OCI-LY7 (cell line): ENCODE measurements around the gene MESD.

ENCODE experiments used
- EZH2phosphoT487 ChIP-seq: fragments of 200-600 bp; sonication (generic); IDR thresholded peaks from 2 replicates; pipeline ENCODE4 v1.6.1; 2018; ENCODE audit warnings: low read depth, borderline replicate concordance, mild to moderate bottlenecking, mixed run types, antibody characterized with exemption, low read length, moderate library complexity, mixed read lengths
- TF ChIP-seq, protein P1 (sequence below): fragments of 200-600 bp; sonication (generic); conservative IDR thresholded peaks from 2 replicates; pipeline ENCODE4 v1.5.1; 2014; ENCODE audit warnings: mild to moderate bottlenecking, antibody characterized with exemption, low read length, moderate library complexity, mixed read lengths

GRCh38 chr15:80996247-80996646 lies 6.6 kb upstream of the MESD start:
- TF ChIP-seq, protein P1, sequence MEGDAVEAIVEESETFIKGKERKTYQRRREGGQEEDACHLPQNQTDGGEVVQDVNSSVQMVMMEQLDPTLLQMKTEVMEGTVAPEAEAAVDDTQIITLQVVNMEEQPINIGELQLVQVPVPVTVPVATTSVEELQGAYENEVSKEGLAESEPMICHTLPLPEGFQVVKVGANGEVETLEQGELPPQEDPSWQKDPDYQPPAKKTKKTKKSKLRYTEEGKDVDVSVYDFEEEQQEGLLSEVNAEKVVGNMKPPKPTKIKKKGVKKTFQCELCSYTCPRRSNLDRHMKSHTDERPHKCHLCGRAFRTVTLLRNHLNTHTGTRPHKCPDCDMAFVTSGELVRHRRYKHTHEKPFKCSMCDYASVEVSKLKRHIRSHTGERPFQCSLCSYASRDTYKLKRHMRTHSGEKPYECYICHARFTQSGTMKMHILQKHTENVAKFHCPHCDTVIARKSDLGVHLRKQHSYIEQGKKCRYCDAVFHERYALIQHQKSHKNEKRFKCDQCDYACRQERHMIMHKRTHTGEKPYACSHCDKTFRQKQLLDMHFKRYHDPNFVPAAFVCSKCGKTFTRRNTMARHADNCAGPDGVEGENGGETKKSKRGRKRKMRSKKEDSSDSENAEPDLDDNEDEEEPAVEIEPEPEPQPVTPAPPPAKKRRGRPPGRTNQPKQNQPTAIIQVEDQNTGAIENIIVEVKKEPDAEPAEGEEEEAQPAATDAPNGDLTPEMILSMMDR = peak; percentile 80
- no peak for TF ChIP-seq EZH2phosphoT487
